CD4-positive, alpha-beta T cell treated with Interleukin-17A for 1 hour (primary cell): Measurements from ENCODE around the gene SESN3.
A peak's percentile ranks its signal among the peaks of the same experiment; 100 is the strongest.
"Not testable (repeated sequence)": the region's sequence is repeated elsewhere in the genome, so short reads cannot be mapped to it uniquely, and the experiment has no call there.

Experiments
- DNase-seq: peaks from one replicate; pipeline ENCODE4 v3.0.0-alpha.2; 2020

The SESN3 gene

GRCh38 chr11:95212609-95213008 lies 18.4 kb downstream of the SESN3 start:
- DNase-seq, result no peak

- not testable (repeated sequence) for DNase-seq
These were observed 21.5 kb downstream of the SESN3 start for GRCh38 chr11:95209535-95209934.

GRCh38 chr11:95200781-95201457 lies 30.1 kb downstream of the SESN3 start:
- DNase-seq, result no peak

- no peak for DNase-seq
These were observed 35.2 kb downstream of the SESN3 start for GRCh38 chr11:95195831-95196230.

- no peak for DNase-seq
These were observed 37.5 kb downstream of the SESN3 start for GRCh38 chr11:95193541-95193940.

GRCh38 chr11:95192717-95193116 lies 38.3 kb downstream of the SESN3 start:
- no peak for DNase-seq

GRCh38 chr11:95187723-95188122 lies 43.3 kb downstream of the SESN3 start:
- DNase-seq, result no peak

GRCh38 chr11:95182397-95182796 lies 48.6 kb downstream of the SESN3 start:
- no peak for DNase-seq

- DNase-seq, result no peak
These were observed 55.1 kb downstream of the SESN3 start for GRCh38 chr11:95175818-95176380.

- no peak for DNase-seq
These were observed 60.7 kb downstream of the SESN3 start for GRCh38 chr11:95170294-95170693.

GRCh38 chr11:95166781-95167180 lies 64.2 kb downstream of the SESN3 start:
- DNase-seq, result no peak

GRCh38 chr11:95165638-95166037 lies 65.4 kb downstream of the SESN3 start:
- DNase-seq, result no peak

GRCh38 chr11:95163106-95163505 lies 67.9 kb downstream of the SESN3 start:
- no peak for DNase-seq

- DNase-seq, result no peak
These were observed 69.8 kb downstream of the SESN3 start for GRCh38 chr11:95161248-95161647.

- peak; percentile 22 for DNase-seq
These were observed 73.2 kb downstream of the SESN3 start for GRCh38 chr11:95157824-95158223.

- DNase-seq, result no peak
These were observed 74.0 kb downstream of the SESN3 start for GRCh38 chr11:95156916-95157541.

GRCh38 chr11:95156133-95156721 lies 74.8 kb downstream of the SESN3 start:
- no peak for DNase-seq

- no peak for DNase-seq
These were observed 75.6 kb downstream of the SESN3 start for GRCh38 chr11:95155385-95155784.

- DNase-seq, result peak; percentile 80
These were observed 76.5 kb downstream of the SESN3 start for GRCh38 chr11:95154514-95154913.

- peak; percentile 9 for DNase-seq
These were observed 77.2 kb downstream of the SESN3 start for GRCh38 chr11:95153857-95154246.

GRCh38 chr11:95152876-95153856 lies 77.8 kb downstream of the SESN3 start:
- DNase-seq, result peak; percentile 47

- peak; percentile 95 for DNase-seq
These were observed 79.9 kb downstream of the SESN3 start for GRCh38 chr11:95150956-95151684.
